HG02610 (cell line): ENCODE results near the gene CAPN6.

Experiments used
- ATAC-seq: cut with Tn5 transposase; IDR thresholded peaks from one replicate; pipeline ENCODE4 v1.9.1; 2021; ENCODE audit warnings: mild to moderate bottlenecking, moderate library complexity; ENCODE audit not compliant: unreplicated experiment

The CAPN6 gene, protein sequence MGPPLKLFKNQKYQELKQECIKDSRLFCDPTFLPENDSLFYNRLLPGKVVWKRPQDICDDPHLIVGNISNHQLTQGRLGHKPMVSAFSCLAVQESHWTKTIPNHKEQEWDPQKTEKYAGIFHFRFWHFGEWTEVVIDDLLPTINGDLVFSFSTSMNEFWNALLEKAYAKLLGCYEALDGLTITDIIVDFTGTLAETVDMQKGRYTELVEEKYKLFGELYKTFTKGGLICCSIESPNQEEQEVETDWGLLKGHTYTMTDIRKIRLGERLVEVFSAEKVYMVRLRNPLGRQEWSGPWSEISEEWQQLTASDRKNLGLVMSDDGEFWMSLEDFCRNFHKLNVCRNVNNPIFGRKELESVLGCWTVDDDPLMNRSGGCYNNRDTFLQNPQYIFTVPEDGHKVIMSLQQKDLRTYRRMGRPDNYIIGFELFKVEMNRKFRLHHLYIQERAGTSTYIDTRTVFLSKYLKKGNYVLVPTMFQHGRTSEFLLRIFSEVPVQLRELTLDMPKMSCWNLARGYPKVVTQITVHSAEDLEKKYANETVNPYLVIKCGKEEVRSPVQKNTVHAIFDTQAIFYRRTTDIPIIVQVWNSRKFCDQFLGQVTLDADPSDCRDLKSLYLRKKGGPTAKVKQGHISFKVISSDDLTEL

GRCh38 chrX:111270339-111270738 is at the start of gene CAPN6:
Gene CAPN6, minus strand, starts transcription at chrX:111270483. Its CDS starts 6,547 bp downstream, at chrX:111263936.
- ATAC-seq, result no peak

DNA sequence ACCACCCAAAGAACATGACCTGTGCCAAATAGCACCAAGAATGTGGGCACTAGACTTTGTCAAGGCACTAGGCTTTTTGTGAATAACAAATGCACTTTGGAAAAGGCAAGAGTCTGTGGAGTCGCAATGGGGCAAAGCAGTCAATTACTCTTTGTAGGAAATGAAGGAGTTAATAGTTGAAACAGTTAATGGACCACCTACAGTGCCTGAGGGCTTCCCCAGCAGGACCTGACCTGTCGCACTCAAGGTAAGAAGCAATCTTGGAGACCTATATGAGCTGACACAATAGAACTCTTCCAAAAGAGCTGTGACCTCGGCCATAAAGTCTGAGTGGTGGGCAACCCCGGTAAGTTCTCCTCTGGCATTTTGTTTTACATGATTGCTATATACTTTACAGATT is 49.2 kb upstream of the CAPN6 start:
- ATAC-seq, result no peak

- ATAC-seq, result no peak
These were observed 48.6 kb upstream of the CAPN6 start for GRCh38 chrX:111318901-111319300.

DNA sequence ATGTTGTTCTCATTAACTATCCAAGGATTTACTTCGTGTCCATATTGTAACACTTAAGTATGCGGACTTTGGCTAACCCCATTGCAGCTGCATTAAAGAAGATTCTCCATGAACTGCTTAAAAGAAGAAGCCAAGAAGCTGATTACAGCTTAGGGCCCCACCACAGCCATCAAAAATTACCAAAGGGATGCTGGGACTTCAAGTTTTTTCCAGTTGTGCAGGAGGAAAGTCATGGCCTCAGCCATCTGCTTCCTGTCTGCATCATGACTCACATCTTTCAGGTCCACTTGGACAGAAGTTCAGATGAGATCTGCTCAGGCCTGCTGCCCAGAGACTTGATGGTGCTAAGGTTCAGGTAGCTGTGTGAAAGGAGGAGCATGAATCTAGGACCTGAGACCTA is 38.8 kb upstream of the CAPN6 start:
- ATAC-seq, result no peak

DNA sequence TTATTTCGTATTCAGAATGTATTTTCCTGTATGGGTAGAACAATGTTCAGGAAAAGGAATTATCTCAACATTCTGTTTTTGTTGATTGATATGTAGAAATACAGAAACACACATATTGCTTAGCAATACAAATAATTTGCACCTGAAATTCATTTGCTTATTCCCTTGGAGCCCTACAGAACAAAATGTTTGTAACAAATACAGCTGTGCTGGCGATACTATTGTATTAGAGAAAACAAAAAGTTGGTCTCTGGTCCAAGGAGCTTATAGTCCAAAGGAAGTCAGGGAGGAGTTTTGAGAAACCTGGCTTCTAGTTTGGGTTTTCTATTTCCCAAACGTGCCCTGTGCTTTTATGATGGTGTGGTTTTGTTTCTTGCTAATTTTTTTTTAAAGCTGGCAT is 37.8 kb upstream of the CAPN6 start:
- ATAC-seq, result no peak

GRCh38 chrX:111302284-111302683 is 32.0 kb upstream of the CAPN6 start:
- no peak for ATAC-seq

DNA sequence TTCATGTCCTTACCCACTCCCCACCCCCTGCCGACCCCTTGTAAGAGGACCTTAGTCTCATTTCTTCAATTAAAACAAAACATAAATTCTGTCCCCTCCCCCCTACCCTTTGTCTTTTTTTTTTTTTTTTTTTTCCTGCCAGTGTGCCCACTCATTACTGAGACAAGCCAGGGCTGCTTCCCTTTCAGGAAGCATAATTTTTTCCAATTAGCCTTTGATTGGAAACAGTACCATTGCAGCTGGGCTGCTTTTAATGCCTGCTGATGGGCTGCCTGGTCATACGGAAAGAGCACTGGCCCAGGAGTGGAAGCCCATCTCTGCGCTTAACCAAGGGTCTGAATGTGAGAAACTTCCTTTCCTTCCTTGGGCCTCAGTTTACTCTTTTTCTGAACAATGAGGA is 18.6 kb upstream of the CAPN6 start:
- no peak for ATAC-seq

DNA sequence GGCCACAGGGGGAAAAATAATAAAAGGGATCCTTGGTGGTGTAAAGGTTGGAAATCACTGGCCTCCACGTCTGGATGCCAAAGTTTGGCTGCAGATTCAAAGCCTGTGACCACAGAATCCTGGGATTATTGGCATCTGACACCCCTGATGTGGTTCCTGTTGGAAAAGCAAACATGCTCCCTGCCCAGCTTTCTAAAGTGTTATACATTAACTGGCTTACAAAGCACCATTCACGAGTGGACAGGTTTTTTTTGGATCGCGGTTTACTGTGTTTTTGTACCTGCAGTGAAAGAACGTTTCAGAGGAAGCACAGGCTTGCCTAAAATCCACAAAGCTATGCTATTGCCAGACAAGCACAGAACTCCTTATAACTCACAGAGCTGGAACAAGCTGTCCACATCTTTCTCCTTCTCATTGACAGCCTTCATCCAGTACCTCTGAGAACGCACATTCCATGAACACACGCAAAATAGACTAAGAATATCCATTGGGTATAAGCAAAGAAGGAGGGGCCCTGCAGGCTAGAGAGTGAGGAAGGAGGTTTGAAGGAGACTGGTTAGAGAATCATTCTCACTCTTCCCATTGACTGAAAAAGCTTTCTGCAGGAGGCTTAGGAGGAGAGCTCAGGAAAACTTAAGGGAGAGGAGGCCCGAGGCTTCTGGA is 14.5 kb upstream of the CAPN6 start:
- no peak for ATAC-seq

DNA sequence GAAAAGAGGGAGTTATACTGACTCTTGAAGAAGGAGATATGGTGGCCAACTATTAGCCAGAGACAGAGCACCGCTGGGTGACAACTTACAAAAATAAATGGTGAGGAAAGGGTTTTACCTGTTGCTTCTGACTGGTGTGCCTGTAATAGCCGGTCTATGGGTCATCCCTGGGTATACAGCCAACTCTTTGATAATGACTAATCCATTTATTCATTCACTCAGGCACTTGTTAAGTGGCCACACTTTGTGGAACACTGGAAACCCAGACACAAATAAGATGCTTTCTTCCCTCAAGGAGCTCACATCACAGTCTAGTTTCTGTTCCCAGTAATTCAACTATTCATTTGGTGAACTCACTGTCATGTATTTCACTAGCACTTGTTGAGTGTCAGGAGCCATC is 13.2 kb upstream of the CAPN6 start:
- ATAC-seq, result no peak

GRCh38 chrX:111282991-111283390 is 12.7 kb upstream of the CAPN6 start:
- no peak for ATAC-seq

DNA sequence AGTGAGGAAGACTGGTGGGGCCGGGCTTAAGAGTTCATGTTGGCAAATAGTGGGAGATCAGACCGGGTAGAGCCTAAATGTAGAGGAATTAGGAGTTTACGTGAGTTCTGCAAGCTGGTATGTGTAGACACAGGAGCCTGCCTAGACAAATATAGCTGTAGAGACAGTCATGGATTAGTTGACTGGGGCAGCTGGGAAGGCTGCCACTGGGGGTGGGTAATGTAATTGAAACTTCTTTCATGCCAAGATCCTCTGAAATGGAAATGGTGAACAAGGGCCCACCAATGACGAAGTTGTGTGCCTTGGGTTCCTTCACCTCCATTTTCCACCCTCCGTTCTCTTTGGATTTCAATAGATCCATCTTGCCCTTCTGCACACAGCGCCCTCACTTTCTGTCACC is 11.9 kb upstream of the CAPN6 start:
- ATAC-seq, result no peak

GRCh38 chrX:111268506-111268905 is 1.8 kb downstream of the CAPN6 start:
- ATAC-seq, result no peak

GRCh38 chrX:111265486-111265885 is 4.8 kb downstream of the CAPN6 start:
- no peak for ATAC-seq

GRCh38 chrX:111264385-111264784 is 5.9 kb downstream of the CAPN6 start:
- ATAC-seq, result no peak

- ATAC-seq, result no peak
These were observed 8.2 kb downstream of the CAPN6 start for GRCh38 chrX:111262086-111262485.

GRCh38 chrX:111260451-111260850 is 9.8 kb downstream of the CAPN6 start:
- no peak for ATAC-seq

DNA sequence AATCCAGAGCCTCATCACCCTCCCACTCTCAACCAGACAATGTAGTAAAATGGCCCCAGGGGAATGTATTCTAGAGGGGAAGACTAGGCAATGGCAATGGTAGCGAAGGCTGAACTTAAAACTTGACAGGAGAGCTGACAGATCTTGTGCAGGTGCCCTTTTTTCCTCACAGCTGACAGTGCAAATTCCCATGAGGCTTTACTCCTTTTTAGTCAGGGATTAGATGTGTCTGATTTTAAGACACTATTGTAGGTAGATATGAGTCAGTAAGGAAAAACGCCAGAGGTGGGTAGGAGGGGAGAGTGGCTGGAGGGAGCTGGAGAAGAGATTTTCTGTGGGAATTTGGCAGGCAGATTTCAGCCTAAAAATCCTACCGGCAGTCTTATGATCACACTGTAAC is 10.7 kb downstream of the CAPN6 start:
- ATAC-seq, result no peak

DNA sequence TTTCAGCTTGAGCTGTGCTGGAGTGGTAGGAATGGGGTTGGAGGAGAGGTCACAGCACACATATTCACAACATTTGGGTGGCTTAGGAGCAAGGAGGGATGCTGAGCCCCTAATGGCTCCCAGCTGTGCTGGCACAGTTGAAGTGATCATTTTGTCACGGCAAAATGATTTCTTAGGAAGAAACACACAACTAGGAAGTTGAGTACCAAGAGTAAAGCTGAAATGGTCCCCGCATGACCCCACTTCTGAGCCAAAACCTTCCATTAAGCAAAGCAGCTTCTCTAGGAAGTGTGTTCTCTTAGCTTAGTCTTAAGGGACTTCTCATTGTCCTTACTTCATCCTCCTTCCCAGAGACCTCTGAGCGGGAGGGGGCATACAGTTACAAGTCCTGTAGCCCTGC is 12.6 kb downstream of the CAPN6 start:
- ATAC-seq, result no peak

- no peak for ATAC-seq
These were observed 15.2 kb downstream of the CAPN6 start for GRCh38 chrX:111254896-111255693.

- ATAC-seq, result no peak
These were observed 26.0 kb downstream of the CAPN6 start for GRCh38 chrX:111244235-111244750.

GRCh38 chrX:111216293-111216801 is 53.9 kb downstream of the CAPN6 start:
- no peak for ATAC-seq
